Embryonic facial prominence (tissue), 1 donor: ENCODE results near the gene ENG.
A peak's percentile ranks its signal among the peaks of the same experiment; 100 is the strongest.

Source experiments
- DNase-seq: peaks from one replicate; pipeline ENCODE4 v3.0.0-alpha.2; 2016; ENCODE audit errors: extremely low spot score

ENG gene

GRCh38 chr9:127776924-127777289 lies 77.6 kb downstream of the ENG start:
- no peak for DNase-seq

GRCh38 chr9:127776195-127776923 lies 78.1 kb downstream of the ENG start:
- no peak for DNase-seq

GRCh38 chr9:127773981-127774380 lies 80.5 kb downstream of the ENG start:
- DNase-seq = no peak

- no peak for DNase-seq
Measured at GRCh38 chr9:127773272-127773671, 81.2 kb downstream of the ENG start.

GRCh38 chr9:127772603-127773002 lies 81.9 kb downstream of the ENG start:
- no peak for DNase-seq

GRCh38 chr9:127771570-127772189 lies 82.8 kb downstream of the ENG start:
- no peak for DNase-seq

- DNase-seq = peak; percentile 97
Measured at GRCh38 chr9:127770905-127771569, 83.4 kb downstream of the ENG start.

- DNase-seq = no peak
Measured at GRCh38 chr9:127770583-127770904, 83.9 kb downstream of the ENG start.

- no peak for DNase-seq
Measured at GRCh38 chr9:127769929-127770582, 84.4 kb downstream of the ENG start.

- no peak for DNase-seq
Measured at GRCh38 chr9:127769101-127769500, 85.4 kb downstream of the ENG start.

- DNase-seq = no peak
Measured at GRCh38 chr9:127768698-127769097, 85.8 kb downstream of the ENG start.

GRCh38 chr9:127767909-127768331 lies 86.5 kb downstream of the ENG start:
- peak; percentile 54 for DNase-seq

GRCh38 chr9:127767410-127767809 lies 87.0 kb downstream of the ENG start:
- DNase-seq = no peak

GRCh38 chr9:127765418-127765817 lies 89.0 kb downstream of the ENG start:
- no peak for DNase-seq
